Esophagus muscularis mucosa (tissue), 4 donors: ENCODE results near the gene KCNH1.

Source experiments
- CTCF ChIP-seq, 3 experiments: fragments of 200-600 bp in 2 of 3; fragments of 450-650 bp in 1 of 3; sonication (generic) in 2 of 3; IDR thresholded peaks; one replicate each; pipeline ENCODE4 v1.5.1; 2017 to 2019; ENCODE audit warnings: antibody characterized with exemption in 3 of 3, mild to moderate bottlenecking in 2 of 3, moderate library complexity in 1 of 3
- EP300 ChIP-seq: sonication (generic); formaldehyde crosslinking; IDR thresholded peaks from one replicate; pipeline ENCODE4 v1.6.1; 2017; ENCODE audit warnings: antibody characterized with exemption
- POLR2A ChIP-seq: fragments of 450-650 bp; IDR thresholded peaks from one replicate; pipeline ENCODE4 v1.6.1; 2017; ENCODE audit warnings: antibody characterized with exemption, moderate library complexity, mild to moderate bottlenecking, low read depth
- POLR2AphosphoS5 ChIP-seq, 2 donors: sonication (generic); formaldehyde crosslinking; IDR thresholded peaks; one replicate each; pipeline ENCODE4 v1.6.1; 2017; ENCODE audit warnings: antibody characterized with exemption in 2 of 2

- TF ChIP-seq POLR2A (no peak), CTCF (IDR thresholded peaks at IDR 0.05) (no peak), POLR2AphosphoS5 (IDR thresholded peaks at IDR 0.05) (no peak), EP300 (no peak)
These were observed 395.7 kb downstream of the KCNH1 start for GRCh38 chr1:210738256-210738655.
